Measurements from ENCODE around the gene TTC23.

DNA sequence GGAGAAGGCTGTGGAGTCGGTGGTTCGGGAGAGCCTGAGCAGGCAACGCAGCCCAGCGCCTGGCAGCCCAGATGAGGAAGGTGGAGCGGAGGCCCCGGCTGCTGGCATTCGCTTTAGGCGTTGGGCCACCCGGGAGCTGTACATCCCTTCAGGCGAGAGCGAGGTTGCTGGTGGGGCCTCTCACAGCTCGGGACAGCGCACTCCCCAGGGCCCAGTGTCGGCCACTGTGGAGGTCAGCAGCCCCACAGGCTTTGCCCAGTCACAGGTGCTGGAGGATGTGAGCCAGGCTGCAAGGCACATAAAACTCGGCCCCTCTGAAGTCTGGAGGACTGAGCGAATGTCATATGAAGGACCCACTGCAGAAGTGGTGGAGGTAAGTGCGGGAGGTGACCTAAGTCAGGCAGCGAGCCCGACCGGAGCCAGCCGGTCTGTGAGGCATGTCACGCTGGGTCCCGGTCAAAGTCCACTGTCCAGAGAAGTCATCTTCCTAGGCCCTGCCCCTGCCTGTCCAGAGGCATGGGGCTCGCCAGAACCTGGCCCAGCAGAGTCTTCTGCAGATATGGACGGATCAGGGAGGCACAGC, 117.8 kb downstream of the TTC23 start:
- TF ChIP-seq, protein P1, sequence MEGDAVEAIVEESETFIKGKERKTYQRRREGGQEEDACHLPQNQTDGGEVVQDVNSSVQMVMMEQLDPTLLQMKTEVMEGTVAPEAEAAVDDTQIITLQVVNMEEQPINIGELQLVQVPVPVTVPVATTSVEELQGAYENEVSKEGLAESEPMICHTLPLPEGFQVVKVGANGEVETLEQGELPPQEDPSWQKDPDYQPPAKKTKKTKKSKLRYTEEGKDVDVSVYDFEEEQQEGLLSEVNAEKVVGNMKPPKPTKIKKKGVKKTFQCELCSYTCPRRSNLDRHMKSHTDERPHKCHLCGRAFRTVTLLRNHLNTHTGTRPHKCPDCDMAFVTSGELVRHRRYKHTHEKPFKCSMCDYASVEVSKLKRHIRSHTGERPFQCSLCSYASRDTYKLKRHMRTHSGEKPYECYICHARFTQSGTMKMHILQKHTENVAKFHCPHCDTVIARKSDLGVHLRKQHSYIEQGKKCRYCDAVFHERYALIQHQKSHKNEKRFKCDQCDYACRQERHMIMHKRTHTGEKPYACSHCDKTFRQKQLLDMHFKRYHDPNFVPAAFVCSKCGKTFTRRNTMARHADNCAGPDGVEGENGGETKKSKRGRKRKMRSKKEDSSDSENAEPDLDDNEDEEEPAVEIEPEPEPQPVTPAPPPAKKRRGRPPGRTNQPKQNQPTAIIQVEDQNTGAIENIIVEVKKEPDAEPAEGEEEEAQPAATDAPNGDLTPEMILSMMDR (IDR thresholded peaks at IDR 0.05) = no peak
- no peak for TF ChIP-seq ZFX (IDR thresholded peaks at IDR 0.05; ENCODE audit: borderline replicate concordance)
